ENCODE results near the gene TCEANC2.

Gene TCEANC2

GRCh38 chr1:54153535-54154439, 100.4 kb downstream of the TCEANC2 start:
- TF ChIP-seq, protein P1, sequence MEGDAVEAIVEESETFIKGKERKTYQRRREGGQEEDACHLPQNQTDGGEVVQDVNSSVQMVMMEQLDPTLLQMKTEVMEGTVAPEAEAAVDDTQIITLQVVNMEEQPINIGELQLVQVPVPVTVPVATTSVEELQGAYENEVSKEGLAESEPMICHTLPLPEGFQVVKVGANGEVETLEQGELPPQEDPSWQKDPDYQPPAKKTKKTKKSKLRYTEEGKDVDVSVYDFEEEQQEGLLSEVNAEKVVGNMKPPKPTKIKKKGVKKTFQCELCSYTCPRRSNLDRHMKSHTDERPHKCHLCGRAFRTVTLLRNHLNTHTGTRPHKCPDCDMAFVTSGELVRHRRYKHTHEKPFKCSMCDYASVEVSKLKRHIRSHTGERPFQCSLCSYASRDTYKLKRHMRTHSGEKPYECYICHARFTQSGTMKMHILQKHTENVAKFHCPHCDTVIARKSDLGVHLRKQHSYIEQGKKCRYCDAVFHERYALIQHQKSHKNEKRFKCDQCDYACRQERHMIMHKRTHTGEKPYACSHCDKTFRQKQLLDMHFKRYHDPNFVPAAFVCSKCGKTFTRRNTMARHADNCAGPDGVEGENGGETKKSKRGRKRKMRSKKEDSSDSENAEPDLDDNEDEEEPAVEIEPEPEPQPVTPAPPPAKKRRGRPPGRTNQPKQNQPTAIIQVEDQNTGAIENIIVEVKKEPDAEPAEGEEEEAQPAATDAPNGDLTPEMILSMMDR (IDR thresholded peaks at IDR 0.05) = no peak
- no peak for TF ChIP-seq ZFX (IDR thresholded peaks at IDR 0.05; ENCODE audit: borderline replicate concordance)
- H3K27ac ChIP-seq = no peak overlapping the region
